Measurements from ENCODE around the gene C3orf70. TPM values are rescaled to one million over a fixed set of nuclear protein-coding genes. Genes with fewer than 3 reads are reported as not detected.
"Not testable (repeated sequence)": the region's sequence is repeated elsewhere in the genome, so short reads cannot be mapped to it uniquely, and the experiment has no call there.

C3orf70 gene
- total RNA-seq, 1 donor = not detected

GRCh38 chr3:185126201-185126600 lies 26.7 kb downstream of the C3orf70 start:
- H3K27me3 ChIP-seq (ENCODE audit: insufficient read depth, low read length) = no peaks in the 10 kb centered on the region
- H3K4me1 ChIP-seq (ENCODE audit: insufficient read depth, low read length) = no peaks in the 10 kb centered on the region
- H3K9me3 ChIP-seq (ENCODE audit: low read depth, low read length) = no peaks in the 10 kb centered on the region
- H3K4me3 ChIP-seq (ENCODE audit: low read length) = no peak overlapping the region

GRCh38 chr3:185120126-185120525 lies 32.7 kb downstream of the C3orf70 start:
- no peaks in the 10 kb centered on the region for H3K4me1 ChIP-seq (ENCODE audit: insufficient read depth, low read length)
- no peak overlapping the region for H3K4me3 ChIP-seq (ENCODE audit: low read length)
- peaks cover 6% of the 10 kb centered on the region for H3K27me3 ChIP-seq (ENCODE audit: insufficient read depth, low read length)
- H3K9me3 ChIP-seq (ENCODE audit: low read depth, low read length) = no peaks in the 10 kb centered on the region

- Histone ChIP-seq H3K4me3 (ENCODE audit: low read length) (no peak overlapping the region), H3K27me3 (ENCODE audit: insufficient read depth, low read length) (peaks cover 6% of the 10 kb centered on the region), H3K4me1 (ENCODE audit: insufficient read depth, low read length) (no peaks in the 10 kb centered on the region), H3K9me3 (ENCODE audit: low read depth, low read length) (no peaks in the 10 kb centered on the region)
These were observed 37.5 kb downstream of the C3orf70 start for GRCh38 chr3:185115371-185115770.

- Histone ChIP-seq H3K9me3 (ENCODE audit: low read depth, low read length) (no peaks in the 10 kb centered on the region), H3K27me3 (ENCODE audit: insufficient read depth, low read length) (peaks cover 6% of the 10 kb centered on the region), H3K4me1 (ENCODE audit: insufficient read depth, low read length) (no peaks in the 10 kb centered on the region), H3K4me3 (ENCODE audit: low read length) (no peak overlapping the region)
These were observed 38.1 kb downstream of the C3orf70 start for GRCh38 chr3:185114756-185115155.

- no peaks in the 10 kb centered on the region for H3K9me3 ChIP-seq (ENCODE audit: low read depth, low read length)
- H3K27me3 ChIP-seq (ENCODE audit: insufficient read depth, low read length) = no peaks in the 10 kb centered on the region
- H3K4me3 ChIP-seq (ENCODE audit: low read length) = no peak overlapping the region
- no peaks in the 10 kb centered on the region for H3K4me1 ChIP-seq (ENCODE audit: insufficient read depth, low read length)
These were observed 40.7 kb downstream of the C3orf70 start for GRCh38 chr3:185112186-185112585.

- not testable (repeated sequence) for H3K27me3 ChIP-seq (ENCODE audit: insufficient read depth, low read length); H3K4me1 ChIP-seq (ENCODE audit: insufficient read depth, low read length); H3K9me3 ChIP-seq (ENCODE audit: low read depth, low read length); H3K4me3 ChIP-seq (ENCODE audit: low read length)
These were observed 43.8 kb downstream of the C3orf70 start for GRCh38 chr3:185109012-185109411.

GRCh38 chr3:185106256-185106890 lies 46.5 kb downstream of the C3orf70 start:
- H3K27me3 ChIP-seq (ENCODE audit: insufficient read depth, low read length); H3K4me1 ChIP-seq (ENCODE audit: insufficient read depth, low read length); H3K9me3 ChIP-seq (ENCODE audit: low read depth, low read length); H3K4me3 ChIP-seq (ENCODE audit: low read length): not testable (repeated sequence)

- no peak overlapping the region for H3K4me3 ChIP-seq (ENCODE audit: low read length)
- no peaks in the 10 kb centered on the region for H3K4me1 ChIP-seq (ENCODE audit: insufficient read depth, low read length)
- peaks cover 2% of the 10 kb centered on the region for H3K27me3 ChIP-seq (ENCODE audit: insufficient read depth, low read length)
- no peaks in the 10 kb centered on the region for H3K9me3 ChIP-seq (ENCODE audit: low read depth, low read length)
These were observed 49.3 kb downstream of the C3orf70 start for GRCh38 chr3:185103359-185104127.

- Histone ChIP-seq H3K4me1 (ENCODE audit: insufficient read depth, low read length) (no peaks in the 10 kb centered on the region), H3K9me3 (ENCODE audit: low read depth, low read length) (no peaks in the 10 kb centered on the region), H3K4me3 (ENCODE audit: low read length) (no peak overlapping the region), H3K27me3 (ENCODE audit: insufficient read depth, low read length) (peaks cover 6% of the 10 kb centered on the region)
These were observed 58.2 kb downstream of the C3orf70 start for GRCh38 chr3:185094697-185095096.

- Histone ChIP-seq H3K4me3 (ENCODE audit: low read length) (no peak overlapping the region), H3K9me3 (ENCODE audit: low read depth, low read length) (no peaks in the 10 kb centered on the region), H3K27me3 (ENCODE audit: insufficient read depth, low read length) (peaks cover 5% of the 10 kb centered on the region), H3K4me1 (ENCODE audit: insufficient read depth, low read length) (no peaks in the 10 kb centered on the region)
These were observed 59.7 kb downstream of the C3orf70 start for GRCh38 chr3:185093116-185093515.

- Histone ChIP-seq H3K9me3 (ENCODE audit: low read depth, low read length) (no peaks in the 10 kb centered on the region), H3K27me3 (ENCODE audit: insufficient read depth, low read length) (no peaks in the 10 kb centered on the region), H3K4me3 (ENCODE audit: low read length) (no peak overlapping the region), H3K4me1 (ENCODE audit: insufficient read depth, low read length) (no peaks in the 10 kb centered on the region)
These were observed 62.0 kb downstream of the C3orf70 start for GRCh38 chr3:185090811-185091210.

- H3K27me3 ChIP-seq (ENCODE audit: insufficient read depth, low read length) = no peaks in the 10 kb centered on the region
- H3K4me1 ChIP-seq (ENCODE audit: insufficient read depth, low read length) = no peaks in the 10 kb centered on the region
- H3K9me3 ChIP-seq (ENCODE audit: low read depth, low read length) = no peaks in the 10 kb centered on the region
- H3K4me3 ChIP-seq (ENCODE audit: low read length) = no peak overlapping the region
These were observed 63.1 kb downstream of the C3orf70 start for GRCh38 chr3:185089751-185090150.

GRCh38 chr3:185089343-185089742 lies 63.5 kb downstream of the C3orf70 start:
- Histone ChIP-seq H3K4me3 (ENCODE audit: low read length) (no peak overlapping the region), H3K27me3 (ENCODE audit: insufficient read depth, low read length) (no peaks in the 10 kb centered on the region), H3K9me3 (ENCODE audit: low read depth, low read length) (no peaks in the 10 kb centered on the region), H3K4me1 (ENCODE audit: insufficient read depth, low read length) (no peaks in the 10 kb centered on the region)

GRCh38 chr3:185087419-185087818 lies 65.4 kb downstream of the C3orf70 start:
- H3K4me1 ChIP-seq (ENCODE audit: insufficient read depth, low read length) = no peaks in the 10 kb centered on the region
- H3K4me3 ChIP-seq (ENCODE audit: low read length) = no peak overlapping the region
- H3K9me3 ChIP-seq (ENCODE audit: low read depth, low read length) = no peaks in the 10 kb centered on the region
- no peaks in the 10 kb centered on the region for H3K27me3 ChIP-seq (ENCODE audit: insufficient read depth, low read length)

GRCh38 chr3:185084901-185085300 lies 68.0 kb downstream of the C3orf70 start:
- no peak overlapping the region for H3K4me3 ChIP-seq (ENCODE audit: low read length)
- no peaks in the 10 kb centered on the region for H3K9me3 ChIP-seq (ENCODE audit: low read depth, low read length)
- H3K27me3 ChIP-seq (ENCODE audit: insufficient read depth, low read length) = no peaks in the 10 kb centered on the region
- no peaks in the 10 kb centered on the region for H3K4me1 ChIP-seq (ENCODE audit: insufficient read depth, low read length)

- Histone ChIP-seq H3K4me3 (ENCODE audit: low read length) (no peak overlapping the region), H3K9me3 (ENCODE audit: low read depth, low read length) (no peaks in the 10 kb centered on the region), H3K27me3 (ENCODE audit: insufficient read depth, low read length) (no peaks in the 10 kb centered on the region), H3K4me1 (ENCODE audit: insufficient read depth, low read length) (no peaks in the 10 kb centered on the region)
These were observed 68.5 kb downstream of the C3orf70 start for GRCh38 chr3:185084402-185084801.

Data from mononuclear cell (primary cell).